ENCODE data around the gene TOMM7.

Gene TOMM7

DNA sequence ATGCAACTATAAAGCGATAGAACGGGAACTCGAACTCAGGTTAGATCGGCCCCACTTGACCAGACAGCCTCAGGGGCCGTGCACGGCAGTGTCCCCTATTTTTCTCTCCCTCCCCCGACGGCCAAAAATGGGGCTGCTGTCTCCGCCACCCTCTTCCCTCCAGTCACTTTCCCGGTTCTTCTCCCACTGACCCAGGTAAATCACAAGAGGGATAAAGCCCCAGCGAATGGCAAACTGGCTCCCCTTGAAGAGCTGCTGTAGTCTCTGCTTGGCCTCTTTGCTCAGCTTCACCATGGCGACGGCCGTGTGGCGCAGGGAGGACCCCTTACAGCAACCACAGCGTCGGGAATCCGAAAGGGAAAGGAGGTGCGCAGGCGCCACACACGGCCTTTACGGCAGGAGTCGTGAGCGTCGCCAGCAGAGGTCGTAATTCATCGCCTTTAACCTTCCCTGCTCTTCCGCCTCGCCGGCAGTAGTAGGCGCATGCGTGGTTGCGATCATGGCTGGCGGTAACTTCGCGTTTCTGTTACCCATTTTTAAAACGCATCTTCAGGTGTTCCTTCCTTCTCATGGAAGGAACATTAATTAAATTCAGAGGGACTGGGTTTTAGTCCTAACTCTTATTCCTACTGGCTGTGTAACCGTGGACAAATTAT, at the start of gene TOMM7:
Gene TOMM7, minus strand, starts transcription at position 364 of the 656 bp plus-strand sequence. Its CDS starts 70 bp downstream, at position 294.
- TF ChIP-seq, protein P1, sequence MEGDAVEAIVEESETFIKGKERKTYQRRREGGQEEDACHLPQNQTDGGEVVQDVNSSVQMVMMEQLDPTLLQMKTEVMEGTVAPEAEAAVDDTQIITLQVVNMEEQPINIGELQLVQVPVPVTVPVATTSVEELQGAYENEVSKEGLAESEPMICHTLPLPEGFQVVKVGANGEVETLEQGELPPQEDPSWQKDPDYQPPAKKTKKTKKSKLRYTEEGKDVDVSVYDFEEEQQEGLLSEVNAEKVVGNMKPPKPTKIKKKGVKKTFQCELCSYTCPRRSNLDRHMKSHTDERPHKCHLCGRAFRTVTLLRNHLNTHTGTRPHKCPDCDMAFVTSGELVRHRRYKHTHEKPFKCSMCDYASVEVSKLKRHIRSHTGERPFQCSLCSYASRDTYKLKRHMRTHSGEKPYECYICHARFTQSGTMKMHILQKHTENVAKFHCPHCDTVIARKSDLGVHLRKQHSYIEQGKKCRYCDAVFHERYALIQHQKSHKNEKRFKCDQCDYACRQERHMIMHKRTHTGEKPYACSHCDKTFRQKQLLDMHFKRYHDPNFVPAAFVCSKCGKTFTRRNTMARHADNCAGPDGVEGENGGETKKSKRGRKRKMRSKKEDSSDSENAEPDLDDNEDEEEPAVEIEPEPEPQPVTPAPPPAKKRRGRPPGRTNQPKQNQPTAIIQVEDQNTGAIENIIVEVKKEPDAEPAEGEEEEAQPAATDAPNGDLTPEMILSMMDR (IDR thresholded peaks at IDR 0.05; ENCODE audit: borderline replicate concordance, insufficient read depth, low read depth, low read length): peak; percentile 28; the same call in 1 of the 2 replicates
- H3K4me3 ChIP-seq (ENCODE audit: low read depth, low read length): peak within 1 kb of the TSS; percentile 69

DNA sequence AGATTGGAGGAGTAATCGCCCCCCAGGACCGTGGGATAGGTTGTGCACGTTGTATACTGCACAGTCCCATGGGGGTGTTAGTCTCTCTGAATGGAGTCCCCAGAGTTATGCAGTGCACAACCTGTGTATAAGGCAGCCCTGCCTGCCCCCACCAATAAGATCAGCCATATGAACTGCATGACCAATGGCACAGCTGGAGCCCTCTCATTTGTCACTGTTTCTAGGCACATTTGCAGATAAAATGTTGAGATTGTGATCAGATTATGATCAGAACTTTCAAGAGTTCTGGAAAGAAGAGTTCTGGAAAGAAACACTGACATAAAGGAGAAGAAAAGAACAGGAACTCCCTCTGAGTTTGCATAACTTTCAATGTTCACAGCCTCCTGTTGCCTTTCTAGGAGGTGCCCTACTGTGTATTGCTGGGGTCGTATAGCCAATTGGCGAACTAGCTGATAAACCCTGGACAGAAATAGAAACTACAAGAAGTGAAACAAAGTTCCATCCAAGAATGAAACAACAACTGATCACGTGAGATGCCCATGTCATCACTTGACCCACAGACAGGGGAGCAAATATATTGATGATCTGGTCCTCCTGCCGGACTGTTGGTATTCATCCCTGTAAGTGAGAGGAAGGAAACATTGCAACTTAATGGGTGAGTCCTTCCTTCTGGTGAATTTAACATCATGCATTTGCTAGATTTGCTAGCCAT, 49.6 kb upstream of the TOMM7 start:
- no peak overlapping the region for H3K4me3 ChIP-seq (ENCODE audit: low read depth, low read length)
- TF ChIP-seq, protein P1 (IDR thresholded peaks at IDR 0.05; ENCODE audit: borderline replicate concordance, insufficient read depth, low read depth, low read length): no peak

DNA sequence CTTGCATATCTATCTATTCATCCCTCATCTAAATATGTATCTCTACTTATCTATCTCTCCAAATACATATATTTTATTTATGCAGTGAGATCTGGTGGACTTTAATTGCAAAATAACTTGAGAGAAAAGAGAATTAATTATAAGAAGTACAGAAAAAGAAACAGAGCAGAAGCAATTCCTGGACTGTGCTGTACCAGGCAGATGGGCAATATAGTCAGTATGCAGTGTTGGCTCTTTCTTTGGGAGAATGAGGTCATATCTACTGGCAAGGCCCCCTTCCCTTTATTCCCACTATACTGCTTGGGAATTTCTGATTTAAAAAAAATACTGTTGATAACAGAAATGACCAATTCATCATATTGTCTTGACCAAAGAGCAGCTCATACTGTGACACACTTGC, 49.0 kb upstream of the TOMM7 start:
- TF ChIP-seq, protein P1 (IDR thresholded peaks at IDR 0.05; ENCODE audit: borderline replicate concordance, insufficient read depth, low read depth, low read length): no peak

DNA sequence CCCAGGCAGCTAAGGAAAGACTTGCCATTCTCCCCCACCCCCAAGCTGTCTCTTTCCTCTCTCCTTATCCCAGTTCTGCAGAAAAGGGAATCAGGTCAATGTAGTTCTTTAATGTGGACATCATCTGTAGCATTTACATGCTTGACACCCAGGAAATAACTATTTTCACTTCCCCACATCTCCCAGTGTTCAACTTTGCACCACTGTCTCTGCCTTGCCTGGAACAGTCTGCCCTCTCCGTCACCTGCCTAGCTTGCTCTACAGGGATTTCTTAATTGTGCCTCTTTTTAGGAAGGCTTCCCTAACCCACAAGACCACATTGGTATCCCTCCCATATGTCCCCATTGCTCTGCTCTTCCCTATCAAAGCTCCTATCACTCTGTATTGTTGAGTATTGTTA, 45.9 kb upstream of the TOMM7 start:
- no peak overlapping the region for H3K4me3 ChIP-seq (ENCODE audit: low read depth, low read length)
- TF ChIP-seq, protein P1 (IDR thresholded peaks at IDR 0.05; ENCODE audit: borderline replicate concordance, insufficient read depth, low read depth, low read length): no peak

More for the DNA sequence above, 49.0 kb upstream of the TOMM7 start:
- H3K4me3 ChIP-seq (ENCODE audit: low read depth, low read length): no peak overlapping the region

DNA sequence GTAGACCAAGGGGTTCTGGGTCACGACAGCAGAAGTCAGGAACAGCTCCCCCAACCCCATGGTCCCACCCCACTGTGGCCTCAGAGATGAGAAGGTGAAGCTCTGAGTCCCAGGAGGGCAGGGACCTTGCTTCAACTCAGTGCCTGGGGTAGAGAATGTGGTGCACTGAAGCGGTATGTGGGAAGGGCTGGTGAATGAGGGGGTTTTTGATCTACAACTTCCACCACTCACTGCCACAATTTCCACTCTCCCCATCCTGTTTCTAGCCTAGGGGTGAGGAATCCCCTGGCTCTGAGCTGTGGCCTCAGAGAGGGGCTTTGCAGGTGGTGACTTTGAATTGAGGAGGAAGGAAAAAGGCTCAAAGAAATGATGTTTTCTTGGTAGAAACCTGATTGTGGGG, 44.9 kb upstream of the TOMM7 start:
- no peak overlapping the region for H3K4me3 ChIP-seq (ENCODE audit: low read depth, low read length)
- TF ChIP-seq, protein P1 (IDR thresholded peaks at IDR 0.05; ENCODE audit: borderline replicate concordance, insufficient read depth, low read depth, low read length): no peak

DNA sequence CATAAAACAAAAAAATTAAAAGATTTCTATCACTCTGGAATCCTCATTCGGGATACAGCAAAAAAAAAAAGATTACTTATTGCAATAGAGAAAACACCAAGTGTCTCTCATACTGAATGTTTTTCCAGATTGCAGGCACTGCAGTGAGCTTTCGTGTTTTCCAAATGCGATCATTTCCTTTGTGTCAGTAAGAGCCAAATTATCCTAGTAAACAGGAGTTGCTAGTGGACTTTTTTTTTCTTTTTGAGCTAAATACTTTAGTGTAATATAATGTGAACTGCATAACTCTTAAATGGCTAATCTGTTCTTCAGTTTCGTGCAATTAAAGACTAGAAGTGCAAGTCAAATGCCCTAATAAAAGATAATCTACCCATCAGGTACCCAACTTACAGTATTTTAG, 44.4 kb upstream of the TOMM7 start:
- H3K4me3 ChIP-seq (ENCODE audit: low read depth, low read length): no peak overlapping the region
- TF ChIP-seq, protein P1 (IDR thresholded peaks at IDR 0.05; ENCODE audit: borderline replicate concordance, insufficient read depth, low read depth, low read length): no peak

DNA sequence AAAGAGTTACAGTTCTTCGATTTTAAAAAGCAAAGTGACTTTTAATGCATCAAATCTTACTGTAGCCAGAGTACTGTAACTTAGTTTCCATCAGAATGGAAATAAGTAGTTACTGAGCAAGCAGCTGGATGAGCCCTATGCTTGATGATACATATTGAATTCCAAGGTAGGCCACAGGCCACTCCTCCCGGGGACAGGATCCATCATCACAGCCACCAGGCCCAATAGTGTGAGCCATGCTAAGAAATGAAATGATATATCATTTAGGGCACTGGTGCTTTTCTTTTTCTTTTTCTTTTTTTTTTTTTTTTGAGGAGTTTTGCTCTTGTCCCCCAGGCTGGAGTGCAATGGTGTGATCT, 42.9 kb upstream of the TOMM7 start:
- TF ChIP-seq, protein P1 (IDR thresholded peaks at IDR 0.05; ENCODE audit: borderline replicate concordance, insufficient read depth, low read depth, low read length): no peak
- no peak overlapping the region for H3K4me3 ChIP-seq (ENCODE audit: low read depth, low read length)
